K562 (cell line): ENCODE results near the gene TMEM88. TPM values are rescaled to one million over a fixed set of nuclear protein-coding genes. Genes with fewer than 3 reads are reported as not detected.

ENCODE experiments used
- CBX1 ChIP-seq: sonication (generic); IDR thresholded peaks from 2 replicates; pipeline ENCODE4 v1.6.1; 2016; ENCODE audit warnings: antibody characterized with exemption, low read depth, mild to moderate bottlenecking
- E2F4 ChIP-seq: sonication (generic); formaldehyde crosslinking; IDR thresholded peaks from 2 replicates; pipeline ENCODE4 v1.8.0; 2022; ENCODE audit warnings: mild to moderate bottlenecking, low read depth, missing genetic modification reagents
- FOXA3 ChIP-seq, 2 experiments: fragments of 450-650 bp in 1 of 2; sonication (generic) in 1 of 2; formaldehyde crosslinking; IDR thresholded peaks in 1 of 2; conservative IDR thresholded peaks in 1 of 2; 2 replicates each; pipeline versions ENCODE4 v1.4.0 to v1.8.0; 2020 to 2022; ENCODE audit warnings: mild to moderate bottlenecking in 2 of 2, missing genetic modification reagents in 1 of 2
- HSF4 ChIP-seq: fragments of 250-450 bp; sonication (Bioruptor Pico); IDR thresholded peaks from 2 replicates; pipeline ENCODE4 v2.1.2; 2022; ENCODE audit warnings: mild to moderate bottlenecking, moderate library complexity, borderline replicate concordance
- IRF2 ChIP-seq: sonication (generic); formaldehyde crosslinking; IDR thresholded peaks from 2 replicates; pipeline ENCODE4 v1.8.1; 2022; ENCODE audit warnings: mild to moderate bottlenecking, missing genetic modification reagents
- KDM5B ChIP-seq: fragments of 200-600 bp; sonication (generic); IDR thresholded peaks from 2 replicates; pipeline ENCODE4 v1.6.1; 2012; ENCODE audit warnings: low read depth, mild to moderate bottlenecking, moderate library complexity, low read length, control low read depth, inconsistent platforms; ENCODE audit not compliant: insufficient replicate concordance
- KLF16 ChIP-seq: IDR thresholded peaks from 2 replicates; pipeline ENCODE4 v1.6.1; 2016; ENCODE audit warnings: antibody characterized with exemption
- MAX ChIP-seq: sonication (generic); formaldehyde crosslinking; IDR thresholded peaks from 2 replicates; pipeline ENCODE4 v1.9.0; 2022; ENCODE audit warnings: mild to moderate bottlenecking, missing genetic modification reagents
- MAZ ChIP-seq, 2 experiments: fragments of 450-650 bp in 1 of 2; sonication (generic) in 1 of 2; formaldehyde crosslinking; IDR thresholded peaks in 1 of 2; conservative IDR thresholded peaks in 1 of 2; 2 replicates each; pipeline versions ENCODE4 v1.4.0 to v1.5.0; 2020; ENCODE audit warnings: mild to moderate bottlenecking in 1 of 2, missing genetic modification reagents in 1 of 2
- NEUROD1 ChIP-seq: fragments of 150-350 bp; IDR thresholded peaks from 2 replicates; pipeline ENCODE4 v1.6.1; 2014; ENCODE audit warnings: borderline replicate concordance, low read length, low read depth; ENCODE audit not compliant: partially characterized antibody
- NR2F6 ChIP-seq: fragments of 450-650 bp; formaldehyde crosslinking; IDR thresholded peaks from 2 replicates; pipeline ENCODE4 v1.4.0; 2020; ENCODE audit warnings: mild to moderate bottlenecking
- NUFIP1 ChIP-seq: fragments of 450-650 bp; IDR thresholded peaks from 2 replicates; pipeline ENCODE4 v1.6.1; 2018; ENCODE audit not compliant: partially characterized antibody
- PURB ChIP-seq: sonication (generic); formaldehyde crosslinking; IDR thresholded peaks from 2 replicates; pipeline ENCODE4 v1.9.0; 2021; ENCODE audit warnings: low read depth, mild to moderate bottlenecking, missing genetic modification reagents
- RBM17 ChIP-seq: fragments of 200-400 bp; formaldehyde crosslinking; IDR thresholded peaks from 2 replicates; pipeline ENCODE4 v1.6.1; 2017; ENCODE audit warnings: low read depth, mild to moderate bottlenecking, low read length, borderline replicate concordance
- RBM25 ChIP-seq: fragments of 200-400 bp; formaldehyde crosslinking; IDR thresholded peaks from 2 replicates; pipeline ENCODE4 v1.6.1; 2018; ENCODE audit warnings: low read length, low read depth, moderate library complexity; ENCODE audit not compliant: severe bottlenecking
- TCF7 ChIP-seq: sonication (generic); IDR thresholded peaks from 2 replicates; pipeline ENCODE4 v1.6.1; 2016; ENCODE audit warnings: antibody characterized with exemption, borderline replicate concordance
- ZNF212 ChIP-seq: fragments of 450-650 bp; formaldehyde crosslinking; IDR thresholded peaks from 2 replicates; pipeline ENCODE4 v1.4.0; 2020; ENCODE audit warnings: mild to moderate bottlenecking
- ZNF311 ChIP-seq: fragments of 250-450 bp; sonication (Bioruptor Pico); IDR thresholded peaks from 2 replicates; pipeline ENCODE4 v1.4.0; 2020; ENCODE audit warnings: mild to moderate bottlenecking, moderate library complexity
- ZNF785 ChIP-seq: fragments of 250-450 bp; sonication (Bioruptor Pico); IDR thresholded peaks from 2 replicates; pipeline ENCODE4 v1.4.0; 2020; ENCODE audit warnings: mild to moderate bottlenecking
- polyA plus RNA-seq, 8 experiments: library from polyadenylated mRNA; depleted of rRNA in 4 of 8; stranded (reverse) in 5 of 8; unstranded in 3 of 8; fragments of >200 nt; fragmentation: Nextera tagmentation in 2 of 8; fragmentation: Illumina TruSeq in 1 of 8; extraction: Ambion mirVana in 2 of 8; extraction: Trizol in 1 of 8; gene quantifications; 2 replicates each; pipeline versions ENCODE4 v1.2.1 to v1.2.3, GENCODE V29; 2011 to 2014; ENCODE audit warnings: inconsistent platforms in 1 of 8, missing spikeins in 1 of 8
- total RNA-seq, 7 experiments: library from RNA; depleted of rRNA in 6 of 7; stranded (reverse); fragments of >200 nt in 6 of 7; fragmentation: Illumina TruSeq in 2 of 7; extraction: Trizol in 2 of 7; gene quantifications; 2 replicates each; pipeline versions ENCODE4 v1.2.1 to v1.2.3, GENCODE V29; 2011 to 2021; ENCODE audit warnings: low replicate concordance in 1 of 7
- TF ChIP-seq, protein P1 (sequence below): IDR thresholded peaks from 2 replicates; pipeline ENCODE4 v1.6.1; 2012; ENCODE audit warnings: low read depth, low read length, improper control_type of control experiment, borderline replicate concordance
- TF ChIP-seq, protein P2 (sequence below), 2 experiments: fragments of 450-650 bp; IDR thresholded peaks; 2 replicates each; pipeline ENCODE4 v1.6.1; 2016
- TF ChIP-seq, protein P3 (sequence below): fragments of 250-450 bp; sonication (Bioruptor Pico); IDR thresholded peaks from 2 replicates; pipeline ENCODE4 v1.5.0; 2021

TMEM88 gene
- total and polyA plus RNA-seq, 9 of the 15 experiments (the other 6 are each of a cell fraction or from before 2014, with no cell fraction given), result 0.10 to 1.4 (median 0.36) TPM; not detected in 3

DNA sequence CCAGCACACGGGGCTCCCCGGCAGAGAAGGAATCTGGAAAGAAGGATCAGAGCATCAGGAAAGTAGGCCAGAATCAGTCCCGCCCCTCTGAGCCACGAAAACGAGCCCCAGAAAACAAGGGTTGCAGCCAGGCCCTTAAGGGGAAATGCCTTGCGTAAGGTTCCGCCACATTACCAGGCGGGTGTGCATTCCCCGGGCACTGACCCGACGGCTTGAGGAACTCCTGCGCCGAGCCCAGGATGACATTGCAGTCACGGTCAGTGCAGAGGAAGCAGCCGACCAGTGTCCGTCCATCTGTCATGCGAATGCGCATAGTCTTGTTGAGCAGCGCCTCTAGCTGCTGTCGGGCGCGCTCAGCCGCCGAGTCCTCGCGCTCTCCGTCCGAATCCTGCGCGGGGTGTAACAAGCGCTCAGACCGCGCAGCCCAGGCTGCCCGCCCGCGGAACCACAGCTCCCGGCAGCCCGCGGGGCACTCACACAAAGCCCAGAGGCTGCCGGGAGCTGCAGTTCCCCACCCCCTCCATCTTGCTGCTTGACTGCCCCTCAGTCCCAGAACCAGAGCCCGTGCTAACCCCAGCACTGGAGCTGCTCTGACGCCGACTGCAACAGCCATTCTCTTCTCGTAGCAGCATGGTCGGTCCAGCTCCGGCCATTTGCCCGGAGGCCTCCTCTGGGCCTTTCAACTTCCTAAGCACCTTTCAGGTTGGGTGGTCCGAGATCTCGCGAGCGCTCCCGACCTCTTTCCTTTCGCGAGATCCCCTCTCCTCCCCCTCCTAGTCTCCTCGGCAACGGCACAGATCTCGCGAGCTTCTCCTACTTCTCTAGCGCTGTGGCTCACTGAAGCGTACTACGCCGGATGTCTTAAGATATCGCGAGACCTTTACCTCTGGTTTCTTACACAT lies 2.2 kb downstream of the TMEM88 start, which contains the start of gene NAA38 (continued):
- TF ChIP-seq ZNF311 (CRISPR knock-in tag) (no peak), KDM5B (peak; percentile 45), TCF7 (no peak), HSF4 (CRISPR knock-in tag) (no peak), ZNF212 (no peak), E2F4 (no peak), CBX1 (0 out of 2 replicates have a peak, but pooled peaks have one; percentile 44), MAZ (CRISPR knock-in tag; conservative IDR thresholded peaks at IDR 0.05 in 1 of 2, IDR thresholded peaks at IDR 0.05 in 1 of 2) (peak; percentile 29 to 56; a peak in 1 of 4 replicates), MAX (CRISPR knock-in tag) (0 out of 2 replicates have a peak, but pooled peaks have one; percentile 36), PURB (no peak), IRF2 (CRISPR knock-in tag) (no peak), NR2F6 (CRISPR knock-in tag) (no peak), FOXA3 (CRISPR knock-in tag; conservative IDR thresholded peaks at IDR 0.05 in 1 of 2, IDR thresholded peaks at IDR 0.05 in 1 of 2) (peak in 1 of 2 experiments; percentile 88; a peak in 2 of 4 replicates), RBM25 (peak; percentile 78), NEUROD1 (peak; percentile 79), KLF16 (no peak), ZNF785 (CRISPR knock-in tag) (no peak), NUFIP1 (no peak), RBM17 (no peak)
- TF ChIP-seq, protein P1, sequence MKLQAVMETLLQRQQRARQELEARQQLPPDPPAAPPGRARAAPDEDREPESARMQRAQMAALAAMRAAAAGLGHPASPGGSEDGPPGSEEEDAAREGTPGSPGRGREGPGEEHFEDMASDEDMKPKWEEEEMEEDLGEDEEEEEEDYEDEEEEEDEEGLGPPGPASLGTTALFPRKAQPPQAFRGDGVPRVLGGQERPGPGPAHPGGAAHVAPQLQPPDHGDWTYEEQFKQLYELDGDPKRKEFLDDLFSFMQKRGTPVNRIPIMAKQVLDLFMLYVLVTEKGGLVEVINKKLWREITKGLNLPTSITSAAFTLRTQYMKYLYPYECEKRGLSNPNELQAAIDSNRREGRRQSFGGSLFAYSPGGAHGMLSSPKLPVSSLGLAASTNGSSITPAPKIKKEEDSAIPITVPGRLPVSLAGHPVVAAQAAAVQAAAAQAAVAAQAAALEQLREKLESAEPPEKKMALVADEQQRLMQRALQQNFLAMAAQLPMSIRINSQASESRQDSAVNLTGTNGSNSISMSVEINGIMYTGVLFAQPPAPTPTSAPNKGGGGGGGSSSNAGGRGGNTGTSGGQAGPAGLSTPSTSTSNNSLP, result no peak
- TF ChIP-seq, protein P2, sequence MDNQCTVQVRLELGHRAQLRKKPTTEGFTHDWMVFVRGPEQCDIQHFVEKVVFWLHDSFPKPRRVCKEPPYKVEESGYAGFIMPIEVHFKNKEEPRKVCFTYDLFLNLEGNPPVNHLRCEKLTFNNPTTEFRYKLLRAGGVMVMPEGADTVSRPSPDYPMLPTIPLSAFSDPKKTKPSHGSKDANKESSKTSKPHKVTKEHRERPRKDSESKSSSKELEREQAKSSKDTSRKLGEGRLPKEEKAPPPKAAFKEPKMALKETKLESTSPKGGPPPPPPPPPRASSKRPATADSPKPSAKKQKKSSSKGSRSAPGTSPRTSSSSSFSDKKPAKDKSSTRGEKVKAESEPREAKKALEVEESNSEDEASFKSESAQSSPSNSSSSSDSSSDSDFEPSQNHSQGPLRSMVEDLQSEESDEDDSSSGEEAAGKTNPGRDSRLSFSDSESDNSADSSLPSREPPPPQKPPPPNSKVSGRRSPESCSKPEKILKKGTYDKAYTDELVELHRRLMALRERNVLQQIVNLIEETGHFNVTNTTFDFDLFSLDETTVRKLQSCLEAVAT (IDR thresholded peaks at IDR 0.05), result 0 out of 4 replicates have a peak, but pooled peaks of 1 of the 2 experiments have one; percentile 22
- TF ChIP-seq, protein P3, sequence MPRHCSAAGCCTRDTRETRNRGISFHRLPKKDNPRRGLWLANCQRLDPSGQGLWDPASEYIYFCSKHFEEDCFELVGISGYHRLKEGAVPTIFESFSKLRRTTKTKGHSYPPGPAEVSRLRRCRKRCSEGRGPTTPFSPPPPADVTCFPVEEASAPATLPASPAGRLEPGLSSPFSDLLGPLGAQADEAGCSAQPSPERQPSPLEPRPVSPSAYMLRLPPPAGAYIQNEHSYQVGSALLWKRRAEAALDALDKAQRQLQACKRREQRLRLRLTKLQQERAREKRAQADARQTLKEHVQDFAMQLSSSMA (CRISPR knock-in tag), result peak; percentile 15; the same call in 1 of the 2 replicates
